GM12878 (cell line): ENCODE data around the gene CLCN2.

Experiments
- YY1 ChIP-seq: IDR thresholded peaks from 2 replicates; pipeline ENCODE4 v1.6.1; 2011; ENCODE audit warnings: low read depth, mild to moderate bottlenecking, low read length
- TF ChIP-seq, protein P1 (sequence below), 3 experiments: IDR thresholded peaks in 2 of 3; conservative IDR thresholded peaks in 1 of 3; 2 replicates each; pipeline ENCODE4 v1.5.1; 2011; ENCODE audit warnings: low read depth in 3 of 3, low read length in 3 of 3, mild to moderate bottlenecking in 3 of 3, control low read depth in 2 of 3, moderate library complexity in 2 of 3, inconsistent platforms in 1 of 3, mixed read lengths in 1 of 3; ENCODE audit not compliant: control insufficient read depth in 2 of 3, insufficient read depth in 1 of 3; ENCODE audit errors: extremely low read depth in 1 of 3

DNA sequence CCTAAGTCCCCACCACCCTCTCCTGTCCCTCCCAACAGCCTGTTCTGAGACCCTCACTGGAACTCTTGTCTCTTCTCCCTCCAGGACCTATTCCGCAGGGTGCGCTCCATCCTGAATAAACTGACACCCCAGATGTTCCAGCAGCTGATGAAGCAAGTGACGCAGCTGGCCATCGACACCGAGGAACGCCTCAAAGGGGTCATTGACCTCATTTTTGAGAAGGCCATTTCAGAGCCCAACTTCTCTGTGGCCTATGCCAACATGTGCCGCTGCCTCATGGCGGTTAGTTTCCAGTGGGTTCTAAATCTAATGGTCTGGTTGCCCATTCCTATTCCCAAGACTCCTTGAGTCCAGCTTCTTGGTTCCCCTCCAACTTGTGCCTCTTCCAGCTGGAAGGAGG, 37.7 kb downstream of the CLCN2 start:
- no peak for TF ChIP-seq YY1
- TF ChIP-seq, protein P1, sequence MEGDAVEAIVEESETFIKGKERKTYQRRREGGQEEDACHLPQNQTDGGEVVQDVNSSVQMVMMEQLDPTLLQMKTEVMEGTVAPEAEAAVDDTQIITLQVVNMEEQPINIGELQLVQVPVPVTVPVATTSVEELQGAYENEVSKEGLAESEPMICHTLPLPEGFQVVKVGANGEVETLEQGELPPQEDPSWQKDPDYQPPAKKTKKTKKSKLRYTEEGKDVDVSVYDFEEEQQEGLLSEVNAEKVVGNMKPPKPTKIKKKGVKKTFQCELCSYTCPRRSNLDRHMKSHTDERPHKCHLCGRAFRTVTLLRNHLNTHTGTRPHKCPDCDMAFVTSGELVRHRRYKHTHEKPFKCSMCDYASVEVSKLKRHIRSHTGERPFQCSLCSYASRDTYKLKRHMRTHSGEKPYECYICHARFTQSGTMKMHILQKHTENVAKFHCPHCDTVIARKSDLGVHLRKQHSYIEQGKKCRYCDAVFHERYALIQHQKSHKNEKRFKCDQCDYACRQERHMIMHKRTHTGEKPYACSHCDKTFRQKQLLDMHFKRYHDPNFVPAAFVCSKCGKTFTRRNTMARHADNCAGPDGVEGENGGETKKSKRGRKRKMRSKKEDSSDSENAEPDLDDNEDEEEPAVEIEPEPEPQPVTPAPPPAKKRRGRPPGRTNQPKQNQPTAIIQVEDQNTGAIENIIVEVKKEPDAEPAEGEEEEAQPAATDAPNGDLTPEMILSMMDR (IDR thresholded peaks at IDR 0.05 in 2 of 3, conservative IDR thresholded peaks at IDR 0.05 in 1 of 3; ENCODE audit: control insufficient read depth in 2 of 3, extremely low read depth in 1 of 3, insufficient read depth in 1 of 3, low read depth in 3 of 3, low read length in 3 of 3), result no peak
